GM21786 (cell line): ENCODE measurements around the gene SLC9B1.

Experiments
- ATAC-seq: cut with Tn5 transposase; IDR thresholded peaks from one replicate; pipeline ENCODE4 v1.9.1; 2021; ENCODE audit not compliant: unreplicated experiment

SLC9B1 gene

GRCh38 chr4:103019308-103020124 lies at the start of gene SLC9B1:
Gene SLC9B1, minus strand, starts transcription at chr4:103019705. Its CDS starts 27,994 bp downstream, at chr4:102991711.
- peak; percentile 99 for ATAC-seq

GRCh38 chr4:103067841-103068547 lies 48.5 kb upstream of the SLC9B1 start:
- no peak for ATAC-seq

DNA sequence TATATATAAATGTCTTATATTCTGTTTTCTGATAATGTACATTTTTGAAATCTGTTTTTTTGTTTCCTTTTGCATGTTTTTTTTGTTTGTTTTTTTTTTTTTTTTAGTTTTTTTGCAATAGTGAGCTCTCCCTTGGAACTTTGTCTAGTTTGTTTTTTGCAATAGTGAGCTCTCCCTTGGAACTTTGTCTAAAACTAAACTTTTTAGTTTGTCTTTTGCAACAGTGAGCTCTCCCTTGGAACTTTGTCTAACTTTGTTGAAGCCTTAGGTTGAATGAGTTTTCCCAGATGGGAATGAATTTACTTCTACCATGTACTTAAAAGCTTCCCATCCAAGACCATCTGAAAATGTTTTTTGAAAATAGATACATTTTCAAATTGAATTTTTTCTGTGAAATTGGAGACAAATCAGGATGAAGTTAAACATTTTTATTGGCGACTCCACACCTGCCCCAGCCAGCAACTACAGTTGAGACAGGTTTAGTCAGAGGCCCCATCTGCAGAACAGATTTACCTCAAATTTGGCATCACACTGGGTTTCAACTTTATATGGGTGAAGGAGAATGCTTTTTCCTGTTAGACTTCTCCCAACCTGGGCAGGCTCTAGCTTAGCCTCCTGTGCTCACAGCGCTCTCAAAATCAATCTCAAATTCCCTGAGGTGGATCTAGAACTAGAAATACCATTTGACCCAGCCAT lies 41.1 kb upstream of the SLC9B1 start:
- ATAC-seq: no peak

DNA sequence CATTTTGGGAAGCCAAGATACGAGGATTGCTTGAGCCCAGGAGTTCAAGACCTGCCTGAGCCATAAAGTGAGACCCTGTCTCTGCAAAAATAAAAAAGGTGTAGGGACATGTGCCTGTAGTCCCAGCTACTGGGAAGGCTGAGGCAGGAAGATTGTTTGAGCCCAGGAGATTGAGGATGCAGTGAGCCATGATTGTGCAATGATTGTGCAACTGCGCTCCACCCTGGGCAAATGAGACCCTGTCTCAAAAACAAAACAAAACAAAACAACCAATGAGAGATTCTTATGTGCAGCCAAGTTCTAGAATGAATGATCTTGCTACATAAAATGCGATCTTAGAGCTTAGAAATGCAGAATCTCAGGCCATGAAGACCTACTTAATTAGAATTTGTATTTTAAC lies 34.5 kb upstream of the SLC9B1 start:
- no peak for ATAC-seq

DNA sequence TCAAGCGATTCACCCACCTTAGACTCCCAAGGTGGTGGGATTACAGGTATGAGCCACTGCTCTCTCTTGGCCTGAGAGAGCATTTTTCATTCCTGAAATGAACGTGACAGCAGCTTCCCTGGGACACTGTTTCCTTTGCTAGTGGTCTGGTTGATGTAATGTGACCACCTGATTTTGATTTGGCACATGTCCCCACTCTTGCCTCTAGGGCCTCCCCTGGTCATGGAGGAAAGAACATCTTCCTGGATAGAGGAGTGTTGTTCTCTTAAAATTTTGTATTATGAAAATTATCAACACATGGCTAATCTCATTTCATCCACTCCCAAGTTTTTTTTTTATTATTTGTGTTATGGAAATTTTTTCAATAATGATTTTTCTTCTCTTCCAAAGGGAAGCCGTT lies 33.3 kb upstream of the SLC9B1 start:
- ATAC-seq: no peak

DNA sequence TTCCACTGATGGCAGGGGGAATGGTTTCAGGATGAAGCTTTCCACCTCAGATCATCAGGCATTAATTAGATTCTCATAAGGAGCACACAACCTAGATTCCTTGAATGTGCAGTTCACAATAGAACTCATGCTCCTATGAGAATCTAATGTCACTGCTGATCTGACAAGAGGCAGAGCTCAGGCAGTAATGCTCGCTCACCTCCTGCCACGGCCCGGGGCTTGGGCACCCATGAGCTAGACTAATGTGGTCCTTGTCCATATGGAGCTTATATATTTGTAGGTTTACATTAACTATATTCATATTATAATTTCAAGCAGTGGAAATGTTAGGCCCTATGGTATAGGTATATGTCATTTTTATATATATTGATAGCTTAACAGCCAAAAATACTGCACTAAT lies 32.6 kb upstream of the SLC9B1 start:
- ATAC-seq: no peak

DNA sequence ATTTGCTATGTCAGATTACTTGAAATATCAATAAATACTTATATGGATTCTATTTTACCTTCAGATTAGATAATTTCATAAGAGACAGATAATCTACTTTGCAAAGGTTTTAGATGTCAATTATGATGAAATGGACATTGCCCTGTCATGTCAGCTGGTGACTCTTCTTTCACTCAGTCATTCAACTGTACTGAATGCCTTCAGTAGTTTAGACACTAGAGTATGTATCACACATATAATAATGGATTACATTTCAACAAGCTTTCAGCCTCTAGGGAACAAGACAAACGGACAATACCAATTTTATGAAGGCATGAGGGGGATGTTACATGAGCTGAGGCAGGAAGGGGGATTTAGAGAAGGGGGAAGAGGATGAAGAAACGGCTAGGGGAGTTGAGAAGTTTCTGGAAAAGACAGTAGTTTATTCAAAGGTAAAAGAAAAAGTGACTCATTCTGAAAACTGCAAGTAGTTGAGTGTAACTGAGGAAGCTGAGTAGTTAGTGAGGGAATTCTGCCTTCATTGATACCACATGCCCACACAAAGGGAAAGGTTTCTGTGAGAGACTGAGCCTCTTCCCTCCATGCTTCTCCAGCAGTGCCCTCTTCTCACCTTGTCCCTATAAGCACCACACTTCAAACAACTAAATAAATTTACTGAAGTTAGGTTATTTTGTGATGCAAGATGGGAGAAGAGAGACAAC lies 31.4 kb upstream of the SLC9B1 start:
- no peak for ATAC-seq

- peak; percentile 94 for ATAC-seq
Observed at GRCh38 chr4:103046416-103047290, 27.1 kb upstream of the SLC9B1 start.

DNA sequence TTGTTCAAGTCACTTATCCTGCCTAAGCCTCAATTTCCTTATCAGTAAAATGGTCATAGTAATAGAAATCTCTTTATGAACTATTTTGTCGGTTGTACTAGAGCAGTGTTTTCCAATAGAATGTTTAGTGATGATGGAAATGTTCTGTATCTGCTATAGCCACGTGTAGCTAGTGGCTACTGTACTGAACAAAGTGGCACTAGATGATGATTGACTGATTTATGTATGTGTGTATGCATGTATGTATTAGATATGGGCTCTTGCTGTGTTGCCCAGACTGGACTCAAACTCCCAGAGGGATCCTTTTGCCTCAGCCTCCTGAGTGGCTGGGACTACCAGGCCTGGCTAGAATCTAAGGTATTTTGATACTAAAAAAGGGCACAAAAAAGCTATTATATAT lies 24.7 kb upstream of the SLC9B1 start:
- no peak for ATAC-seq

DNA sequence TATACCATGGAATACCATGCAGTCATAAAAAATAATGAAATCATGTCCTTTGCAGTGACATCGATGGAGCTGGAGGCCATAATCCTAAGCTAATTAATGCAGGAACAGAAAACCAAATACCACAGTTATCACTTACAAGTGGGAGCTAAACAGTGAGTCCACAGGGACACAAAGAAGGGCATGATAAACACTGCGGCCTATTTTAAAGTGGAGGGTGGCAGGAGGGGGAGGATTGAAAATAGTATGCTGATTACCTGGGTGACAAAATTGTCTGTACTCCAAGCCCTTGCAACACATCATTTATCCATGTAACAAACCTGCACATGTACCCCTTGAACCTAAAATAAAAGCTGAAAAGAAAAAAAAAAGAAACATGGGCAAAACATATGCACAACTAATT lies 16.7 kb upstream of the SLC9B1 start:
- no peak for ATAC-seq

GRCh38 chr4:103032574-103032973 lies 13.1 kb upstream of the SLC9B1 start:
- ATAC-seq: peak; percentile 87

- ATAC-seq: no peak
Observed at GRCh38 chr4:103030791-103031190, 11.3 kb upstream of the SLC9B1 start.

GRCh38 chr4:103029300-103029699 lies 9.8 kb upstream of the SLC9B1 start:
- no peak for ATAC-seq

DNA sequence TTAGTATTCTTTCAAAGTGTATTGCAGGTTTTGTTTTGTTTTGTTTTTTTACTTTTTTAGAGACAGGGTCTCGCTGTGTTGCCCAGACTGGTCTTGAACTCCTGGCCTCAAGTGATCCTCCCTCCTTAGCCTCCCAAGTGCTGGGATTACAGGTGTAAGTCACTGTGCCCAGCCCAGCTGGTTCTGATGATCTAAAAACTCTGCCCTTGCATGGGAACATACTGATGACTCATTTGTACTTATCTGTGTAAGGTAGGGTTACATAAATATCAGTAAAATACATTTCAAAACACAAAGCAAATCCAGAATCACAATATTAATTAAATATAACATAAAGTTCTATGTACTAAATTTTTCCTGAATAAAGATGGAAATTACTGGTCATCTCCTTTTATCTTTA lies 7.4 kb upstream of the SLC9B1 start:
- no peak for ATAC-seq

- no peak for ATAC-seq
Observed at GRCh38 chr4:103024996-103025395, 5.5 kb upstream of the SLC9B1 start.

DNA sequence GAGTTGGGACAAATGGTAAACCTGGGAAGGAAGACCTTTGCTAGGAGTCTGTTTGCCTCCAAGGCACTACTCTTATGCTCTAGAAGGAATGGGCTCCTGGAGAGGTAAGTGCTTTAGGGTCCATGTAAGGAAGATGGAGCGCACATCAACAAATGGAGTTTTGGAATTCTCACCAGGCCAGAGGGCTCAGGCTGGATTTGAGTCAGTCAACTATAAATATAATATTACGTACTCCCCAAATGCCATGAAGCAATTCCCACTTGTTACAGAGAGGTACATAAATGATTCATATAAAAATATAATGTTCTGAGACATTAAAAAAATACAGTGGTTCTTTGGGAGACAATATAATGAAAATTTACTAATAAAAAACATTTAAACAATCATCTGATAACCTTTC lies 1.6 kb upstream of the SLC9B1 start:
- ATAC-seq: no peak

DNA sequence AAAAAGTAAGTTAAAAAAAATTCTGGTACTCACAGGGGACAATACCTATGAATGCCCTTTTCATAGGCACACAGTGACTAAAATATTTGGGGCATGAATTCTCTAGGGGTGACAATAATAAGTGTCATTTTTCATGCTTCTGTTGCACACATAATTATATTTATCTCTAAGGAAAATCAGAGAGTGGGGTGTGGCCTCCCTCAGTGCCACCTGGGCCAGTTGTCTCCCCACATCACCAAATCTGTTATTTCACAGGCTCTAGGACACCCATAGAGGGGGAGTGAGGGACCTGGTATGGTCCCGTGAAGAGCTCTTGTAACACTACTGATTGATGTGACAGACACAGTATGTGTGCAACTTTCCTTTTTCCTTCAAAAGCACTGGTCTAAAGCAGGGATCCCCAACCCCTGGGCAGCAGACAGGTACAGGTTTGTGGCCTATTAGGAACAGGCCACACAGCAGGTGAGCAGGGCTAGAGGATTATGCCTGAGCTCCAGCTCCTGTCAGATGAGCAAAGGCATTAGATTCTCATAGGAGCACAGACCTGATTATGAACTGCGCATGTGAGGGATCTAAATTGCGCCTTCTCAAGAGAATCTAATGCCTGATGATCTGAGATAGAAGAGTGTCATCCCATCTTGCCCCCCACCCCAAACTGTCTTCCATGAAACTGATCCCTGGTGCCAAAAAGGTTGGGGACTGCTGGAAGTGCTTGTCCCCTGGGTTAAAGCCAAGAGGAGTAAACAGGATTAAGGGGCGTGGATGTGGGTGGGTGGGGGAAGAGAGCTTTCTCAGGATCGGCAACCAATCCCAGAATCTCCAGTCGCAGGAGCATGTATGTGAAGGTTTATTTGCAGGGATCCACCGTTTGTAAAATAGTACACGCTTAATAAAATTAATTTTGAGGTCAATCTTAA lies 856 bp downstream of the SLC9B1 start:
- no peak for ATAC-seq

- no peak for ATAC-seq
Observed at GRCh38 chr4:103012551-103012950, 7.0 kb downstream of the SLC9B1 start.

- ATAC-seq: no peak
Observed at GRCh38 chr4:103012060-103012459, 7.4 kb downstream of the SLC9B1 start.
